Prostate gland (tissue), 2 donors: Measurements from ENCODE around the gene TNIP1.

ENCODE experiments used
- POLR2A ChIP-seq: fragments of 450-650 bp; IDR thresholded peaks from one replicate; pipeline ENCODE4 v1.6.1; 2016; ENCODE audit warnings: antibody characterized with exemption, mild to moderate bottlenecking
- POLR2AphosphoS5 ChIP-seq: sonication (generic); formaldehyde crosslinking; IDR thresholded peaks from one replicate; pipeline ENCODE4 v1.6.1; 2017; ENCODE audit warnings: antibody characterized with exemption
- TF ChIP-seq, protein P1 (sequence below), 4 experiments: fragments of 200-600 bp in 2 of 4; fragments of 450-650 bp in 2 of 4; sonication (generic) in 2 of 4; IDR thresholded peaks; 1 replicate in 3 of 4; 2 replicates in 1 of 4; pipeline ENCODE4 v1.5.1; 2016 to 2019; ENCODE audit warnings: antibody characterized with exemption in 4 of 4, mild to moderate bottlenecking in 2 of 4, moderate library complexity in 2 of 4

DNA sequence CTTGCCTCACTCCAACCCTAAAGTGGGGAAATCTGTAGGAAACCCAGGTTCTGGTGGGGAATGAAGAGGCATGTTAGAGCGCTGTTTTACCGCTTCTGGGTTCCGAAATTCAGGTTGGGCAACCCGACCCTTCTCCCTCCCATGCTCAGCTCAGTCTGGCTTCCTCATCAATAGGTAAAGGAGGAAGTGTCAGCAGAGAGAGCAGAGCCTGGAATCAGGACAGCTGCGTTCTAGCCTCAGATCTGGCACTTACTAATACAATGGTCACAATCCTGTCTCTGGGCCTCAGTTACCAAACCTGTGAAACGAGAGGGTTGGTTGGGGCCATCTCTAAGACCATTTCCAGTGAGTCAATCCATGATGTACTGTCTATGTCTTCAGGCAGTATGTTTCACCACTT is 16.2 kb upstream of the TNIP1 start:
- TF ChIP-seq POLR2A (no peak), POLR2AphosphoS5 (no peak)
- TF ChIP-seq, protein P1, sequence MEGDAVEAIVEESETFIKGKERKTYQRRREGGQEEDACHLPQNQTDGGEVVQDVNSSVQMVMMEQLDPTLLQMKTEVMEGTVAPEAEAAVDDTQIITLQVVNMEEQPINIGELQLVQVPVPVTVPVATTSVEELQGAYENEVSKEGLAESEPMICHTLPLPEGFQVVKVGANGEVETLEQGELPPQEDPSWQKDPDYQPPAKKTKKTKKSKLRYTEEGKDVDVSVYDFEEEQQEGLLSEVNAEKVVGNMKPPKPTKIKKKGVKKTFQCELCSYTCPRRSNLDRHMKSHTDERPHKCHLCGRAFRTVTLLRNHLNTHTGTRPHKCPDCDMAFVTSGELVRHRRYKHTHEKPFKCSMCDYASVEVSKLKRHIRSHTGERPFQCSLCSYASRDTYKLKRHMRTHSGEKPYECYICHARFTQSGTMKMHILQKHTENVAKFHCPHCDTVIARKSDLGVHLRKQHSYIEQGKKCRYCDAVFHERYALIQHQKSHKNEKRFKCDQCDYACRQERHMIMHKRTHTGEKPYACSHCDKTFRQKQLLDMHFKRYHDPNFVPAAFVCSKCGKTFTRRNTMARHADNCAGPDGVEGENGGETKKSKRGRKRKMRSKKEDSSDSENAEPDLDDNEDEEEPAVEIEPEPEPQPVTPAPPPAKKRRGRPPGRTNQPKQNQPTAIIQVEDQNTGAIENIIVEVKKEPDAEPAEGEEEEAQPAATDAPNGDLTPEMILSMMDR (IDR thresholded peaks at IDR 0.05) = no peak
